PC-3 (cell line): Measurements from ENCODE around the gene ITPRIP.

Source experiments
- EZH2 ChIP-seq: fragments of 300-600 bp; sonication (generic); IDR thresholded peaks from one replicate; pipeline ENCODE4 v1.6.1; 2017; ENCODE audit warnings: antibody characterized with exemption, mild to moderate bottlenecking, low read length; ENCODE audit not compliant: unreplicated experiment
- EZH2phosphoT487 ChIP-seq: fragments of 300-600 bp; sonication (generic); IDR thresholded peaks from 2 replicates; pipeline ENCODE4 v1.6.1; 2018; ENCODE audit warnings: mild to moderate bottlenecking, antibody characterized with exemption, low read length, borderline replicate concordance
- TF ChIP-seq, protein P1 (sequence below): fragments of 300-600 bp; sonication (generic); conservative IDR thresholded peaks from 2 replicates; pipeline ENCODE4 v1.5.1; 2017; ENCODE audit warnings: antibody characterized with exemption, low read depth, mild to moderate bottlenecking, low read length

- TF ChIP-seq EZH2phosphoT487 (no peak), EZH2 (no peak)
- TF ChIP-seq, protein P1, sequence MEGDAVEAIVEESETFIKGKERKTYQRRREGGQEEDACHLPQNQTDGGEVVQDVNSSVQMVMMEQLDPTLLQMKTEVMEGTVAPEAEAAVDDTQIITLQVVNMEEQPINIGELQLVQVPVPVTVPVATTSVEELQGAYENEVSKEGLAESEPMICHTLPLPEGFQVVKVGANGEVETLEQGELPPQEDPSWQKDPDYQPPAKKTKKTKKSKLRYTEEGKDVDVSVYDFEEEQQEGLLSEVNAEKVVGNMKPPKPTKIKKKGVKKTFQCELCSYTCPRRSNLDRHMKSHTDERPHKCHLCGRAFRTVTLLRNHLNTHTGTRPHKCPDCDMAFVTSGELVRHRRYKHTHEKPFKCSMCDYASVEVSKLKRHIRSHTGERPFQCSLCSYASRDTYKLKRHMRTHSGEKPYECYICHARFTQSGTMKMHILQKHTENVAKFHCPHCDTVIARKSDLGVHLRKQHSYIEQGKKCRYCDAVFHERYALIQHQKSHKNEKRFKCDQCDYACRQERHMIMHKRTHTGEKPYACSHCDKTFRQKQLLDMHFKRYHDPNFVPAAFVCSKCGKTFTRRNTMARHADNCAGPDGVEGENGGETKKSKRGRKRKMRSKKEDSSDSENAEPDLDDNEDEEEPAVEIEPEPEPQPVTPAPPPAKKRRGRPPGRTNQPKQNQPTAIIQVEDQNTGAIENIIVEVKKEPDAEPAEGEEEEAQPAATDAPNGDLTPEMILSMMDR = no peak
Measured at GRCh38 chr10:104317269-104317710, 21.0 kb downstream of the ITPRIP start.
